ENCODE results near the gene COA8. TPM values are rescaled to one million over a fixed set of nuclear protein-coding genes. Genes with fewer than 3 reads are reported as not detected.
A peak's percentile ranks its signal among the peaks of the same experiment; 100 is the strongest.

The COA8 gene
- total RNA-seq, 4 donors from 2014 or later, result 25.9 to 50.4 (median 33.6) TPM

- WGBS, 2 donors, result 89% methylated on average over 9 to 11 of the region's 11 CpGs
- H3K27ac ChIP-seq, result no peak overlapping the region
Observed at GRCh38 chr14:103547455-103547940, 15.3 kb upstream of the COA8 start.

GRCh38 chr14:103547941-103548462 lies 14.8 kb upstream of the COA8 start:
- intact Hi-C loops (cut with DNase I), result loop anchor here (2.0 kb wide), 2 partner anchors 29 to 47 kb away; no protein-coding TSS in a partner anchor
- Histone ChIP-seq H3K27me3 (no peaks in the 10 kb centered on the region), H3K4me3 (replicated peaks in 1 of 3) (no peak overlapping the region), H3K4me1 (peaks cover 44 to 84% of the 10 kb centered on the region in 2 donors), H3K36me3 (no peaks in the 10 kb centered on the region), H3K9me3 (no peaks in the 10 kb centered on the region), H3K27ac (no peak overlapping the region)
- 94 to 96% methylated on average over 14 to 18 of the region's 18 CpGs for WGBS, 2 donors
- no peak for TF ChIP-seq POLR2A (IDR thresholded peaks at IDR 0.05)
- no peak for DNase-seq

More at GRCh38 chr14:103547455-103547940, 15.3 kb upstream of the COA8 start:
- Histone ChIP-seq H3K36me3 (no peaks in the 10 kb centered on the region), H3K9me3 (no peaks in the 10 kb centered on the region), H3K4me1 (peaks cover 44 to 84% of the 10 kb centered on the region in 2 donors), H3K4me3 (replicated peaks in 1 of 3) (no peak overlapping the region), H3K27me3 (no peaks in the 10 kb centered on the region)
- no peak for TF ChIP-seq POLR2A (IDR thresholded peaks at IDR 0.05)
- no peak for TF ChIP-seq CTCF (IDR thresholded peaks at IDR 0.05)
- intact Hi-C loops (cut with DNase I), result loop anchor here (2.0 kb wide), 2 partner anchors 29 to 47 kb away; no protein-coding TSS in a partner anchor
- no peak for DNase-seq

GRCh38 chr14:103548463-103549351 lies 14.1 kb upstream of the COA8 start:
- intact Hi-C loops (cut with DNase I), result no loop called here
- TF ChIP-seq POLR2A (IDR thresholded peaks at IDR 0.05) (no peak), CTCF (IDR thresholded peaks at IDR 0.05) (peak in 2 of 6 experiments; percentile 1 to 3)
- Histone ChIP-seq H3K36me3 (no peaks in the 10 kb centered on the region), H3K4me1 (peaks cover 47 to 84% of the 10 kb centered on the region in 2 donors), H3K9me3 (no peaks in the 10 kb centered on the region), H3K27me3 (no peaks in the 10 kb centered on the region), H3K4me3 (replicated peaks in 1 of 3) (no peak overlapping the region), H3K27ac (peak overlapping the region; percentile 95 to 99 (median 97))
- WGBS, 2 donors, result 94 to 98% methylated on average over 13 to 16 of the region's 27 CpGs
- no peak for DNase-seq

- peak in 1 of 2 donors; percentile 14 for TF ChIP-seq POLR2A (IDR thresholded peaks at IDR 0.05)
- TF ChIP-seq CTCF (IDR thresholded peaks at IDR 0.05), result no peak
- H3K4me3 ChIP-seq (replicated peaks in 1 of 3), result peak overlapping the region in 1 of 3 donors; percentile 0
- DNase-seq, result peak in 1 of 2 donors; percentile 41
- H3K27me3 ChIP-seq, result no peaks in the 10 kb centered on the region
- no peaks in the 10 kb centered on the region for H3K36me3 ChIP-seq
- peaks cover 54 to 85% of the 10 kb centered on the region in 2 donors for H3K4me1 ChIP-seq
- H3K9me3 ChIP-seq, result no peaks in the 10 kb centered on the region
- 82 to 88% methylated on average over 24 of the region's 30 CpGs for WGBS, 2 donors
- peak overlapping the region; percentile 95 to 99 (median 97) for H3K27ac ChIP-seq
- intact Hi-C loops (cut with DNase I), result no loop called here
Observed at GRCh38 chr14:103549361-103550311, 13.1 kb upstream of the COA8 start.
